Spleen (tissue), 7 donors: ENCODE data around the gene NDUFS2.

Experiments
- CTCF ChIP-seq, 11 experiments: fragments of 200-600 bp in 7 of 11; fragments of 450-650 bp in 4 of 11; sonication (generic) in 4 of 11; IDR thresholded peaks in 8 of 11; conservative IDR thresholded peaks in 3 of 11; 1 replicate in 7 of 11; 2 replicates in 4 of 11; pipeline versions ENCODE4 v1.4.0 to v1.8.0; 2016 to 2021; ENCODE audit warnings: antibody characterized with exemption in 11 of 11, inconsistent platforms in 4 of 11, mild to moderate bottlenecking in 1 of 11
- POLR2A ChIP-seq, 3 donors: fragments of 450-650 bp; IDR thresholded peaks; one replicate each; pipeline ENCODE4 v1.5.1; 2017; ENCODE audit warnings: antibody characterized with exemption in 3 of 3, mild to moderate bottlenecking in 1 of 3
- POLR2AphosphoS5 ChIP-seq, 3 donors: sonication (generic); formaldehyde crosslinking; IDR thresholded peaks; one replicate each; pipeline ENCODE4 v1.5.1; 2017; ENCODE audit warnings: antibody characterized with exemption in 3 of 3
- donor health status: DM: no; HTN: no; CAD: no; lungs with moderate emphysema.
- donor health status: DM: no; HTN: no; CAD: no.
- donor health status: DM: no; HTN: no; CAD: no.

DNA sequence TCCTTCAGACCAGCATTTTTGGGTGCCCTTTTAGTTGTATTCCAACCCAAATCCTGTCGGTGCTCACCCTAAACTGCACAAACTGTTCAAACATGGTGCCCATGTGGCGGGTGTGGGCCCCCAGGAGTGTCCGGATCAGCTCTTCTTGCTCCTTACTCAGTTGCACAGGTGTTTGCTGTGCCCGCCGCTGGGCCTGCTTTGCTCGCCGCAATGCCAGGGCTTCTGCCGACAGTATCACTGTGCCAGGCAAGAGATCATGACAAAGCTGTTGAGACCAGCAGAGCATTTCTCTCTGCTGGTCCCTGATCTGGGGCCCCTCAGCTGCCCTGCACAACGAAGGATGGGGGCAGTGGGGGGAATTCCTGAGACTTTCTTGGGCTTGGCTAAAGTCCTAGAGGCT is 30.9 kb downstream of the NDUFS2 start:
- no peak for TF ChIP-seq CTCF (IDR thresholded peaks at IDR 0.05 in 8 of 11, conservative IDR thresholded peaks at IDR 0.05 in 3 of 11)
- TF ChIP-seq POLR2A (IDR thresholded peaks at IDR 0.05) = no peak
- TF ChIP-seq POLR2AphosphoS5 (IDR thresholded peaks at IDR 0.05) = no peak
